C1 segment of cervical spinal cord (tissue), 14 donors: ENCODE results near the gene CYRIA.

Source experiments
- DNase-seq, 14 donors: peaks; one replicate each; lab custom pipeline; 2025; lab: John Stamatoyannopoulos, UW

Gene CYRIA

DNA sequence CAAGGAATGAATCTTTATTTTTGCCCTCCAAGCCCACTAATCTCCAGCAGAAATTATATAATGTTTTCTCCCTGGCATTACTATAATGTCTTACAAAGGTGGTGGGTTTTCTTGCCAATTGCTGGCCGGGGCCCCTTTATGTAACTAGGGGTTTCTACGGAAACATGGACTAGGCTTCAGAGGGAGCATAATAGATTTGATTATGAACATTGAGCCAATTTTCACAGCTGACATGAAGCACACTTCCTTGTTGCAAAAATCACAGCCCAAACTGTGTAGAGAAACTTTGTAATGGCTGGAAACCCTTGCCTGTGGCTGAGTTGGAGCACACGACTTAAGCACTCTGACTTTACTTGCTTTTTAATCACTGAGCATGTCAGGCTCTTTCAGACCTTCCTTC is 3.8 kb upstream of the CYRIA start:
- no peak for DNase-seq

DNA sequence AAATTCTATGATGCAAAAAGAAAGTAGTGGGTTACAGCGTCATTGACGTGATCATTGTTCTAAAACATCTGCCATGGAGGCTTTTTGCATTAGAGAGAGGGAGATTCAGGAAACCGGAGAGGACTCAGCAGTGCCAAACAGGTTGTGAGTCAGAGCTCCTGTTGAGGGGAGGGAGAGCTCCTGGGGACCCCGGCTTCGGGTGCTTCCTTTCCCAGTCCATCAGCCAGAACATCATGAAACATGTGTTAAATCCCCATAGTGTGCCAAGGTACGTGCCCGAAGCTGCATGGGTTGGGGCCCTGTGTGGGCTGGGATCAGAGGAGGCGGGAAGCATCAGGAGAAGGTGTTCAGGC is 791 bp upstream of the CYRIA start:
- DNase-seq: peak in 1 of 14 donors; percentile 22

- DNase-seq: peak in 3 of 14 donors; percentile 27 to 62 (median 44)
These were observed 556 bp downstream of the CYRIA start for GRCh38 chr2:16664809-16665747.

DNA sequence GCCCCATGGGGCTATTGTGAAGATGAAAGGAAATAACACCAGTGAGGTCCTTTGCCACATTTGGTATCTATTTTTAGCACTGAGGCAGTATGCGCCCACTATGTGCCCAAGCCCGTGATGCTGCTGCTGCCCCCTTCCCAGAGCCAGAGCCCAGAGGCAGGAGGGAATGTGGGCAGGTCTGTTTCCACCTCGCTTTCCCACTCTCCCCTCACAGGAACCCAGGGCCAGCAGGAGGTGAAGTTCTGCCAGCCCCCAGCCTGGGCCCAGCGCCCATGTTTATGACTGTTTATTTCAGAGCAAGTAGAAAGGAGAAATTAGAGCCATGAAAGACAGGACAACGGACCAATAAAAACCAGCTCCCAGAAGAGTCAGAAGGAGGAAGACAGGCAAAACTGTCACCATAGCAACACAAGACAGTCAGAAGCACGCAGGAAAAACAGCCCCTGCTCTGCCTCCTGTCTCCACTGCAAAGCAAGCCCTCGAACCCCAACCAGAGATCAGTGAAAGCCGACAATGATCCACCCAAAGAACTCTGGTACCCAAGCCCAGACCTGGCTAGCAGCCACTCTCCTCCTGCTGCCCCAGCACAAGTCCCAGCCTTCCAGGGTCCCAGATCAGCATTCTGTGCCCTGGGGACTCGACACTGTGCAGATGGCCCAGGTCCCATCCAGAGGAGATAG is 1.4 kb downstream of the CYRIA start:
- DNase-seq: peak in 13 of 14 donors; percentile 29 to 85 (median 55)

GRCh38 chr2:16663121-16663905 is 2.3 kb downstream of the CYRIA start:
- DNase-seq: no peak

GRCh38 chr2:16661936-16662839 is 3.4 kb downstream of the CYRIA start:
- DNase-seq: peak in 2 of 14 donors; percentile 28 to 34

DNA sequence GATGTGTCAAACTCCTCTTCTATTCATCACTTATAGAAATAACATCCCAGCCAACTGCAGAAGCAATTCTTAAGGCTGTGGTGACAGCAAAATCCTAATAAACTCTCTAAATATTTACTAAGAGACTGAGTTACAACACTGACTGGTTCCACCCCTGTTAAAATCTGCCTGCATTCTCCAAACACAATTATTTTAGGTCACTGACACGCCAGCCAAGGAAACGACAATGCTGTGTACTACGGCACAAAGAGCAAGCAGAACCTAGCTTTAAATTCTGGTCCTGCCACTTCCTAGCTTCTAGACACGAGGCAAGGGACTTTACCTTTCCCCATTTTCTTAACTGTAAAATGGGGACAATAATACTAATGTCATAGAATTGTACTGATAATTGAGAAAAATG is 4.1 kb downstream of the CYRIA start:
- peak in 1 of 14 donors; percentile 7 for DNase-seq

DNA sequence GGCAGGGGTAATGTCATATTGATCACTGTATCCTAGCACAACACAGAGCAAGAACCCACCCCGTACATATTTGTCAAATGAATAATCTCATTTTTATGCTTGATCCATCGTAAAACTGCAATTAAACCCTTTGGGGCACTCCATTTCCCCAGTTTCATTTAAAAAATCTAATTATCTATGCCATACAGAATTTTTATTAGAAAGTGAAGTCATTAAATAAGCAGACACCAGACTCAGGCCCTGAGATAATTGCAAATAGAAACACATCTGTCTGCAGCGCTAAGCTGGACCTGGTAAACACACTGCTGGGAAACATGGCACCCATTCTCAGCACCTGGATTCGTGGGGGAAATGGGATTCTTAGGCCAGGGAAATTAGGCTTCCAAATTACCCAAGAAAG is 5.1 kb downstream of the CYRIA start:
- no peak for DNase-seq

GRCh38 chr2:16660114-16660513 is 5.5 kb downstream of the CYRIA start:
- DNase-seq: no peak

DNA sequence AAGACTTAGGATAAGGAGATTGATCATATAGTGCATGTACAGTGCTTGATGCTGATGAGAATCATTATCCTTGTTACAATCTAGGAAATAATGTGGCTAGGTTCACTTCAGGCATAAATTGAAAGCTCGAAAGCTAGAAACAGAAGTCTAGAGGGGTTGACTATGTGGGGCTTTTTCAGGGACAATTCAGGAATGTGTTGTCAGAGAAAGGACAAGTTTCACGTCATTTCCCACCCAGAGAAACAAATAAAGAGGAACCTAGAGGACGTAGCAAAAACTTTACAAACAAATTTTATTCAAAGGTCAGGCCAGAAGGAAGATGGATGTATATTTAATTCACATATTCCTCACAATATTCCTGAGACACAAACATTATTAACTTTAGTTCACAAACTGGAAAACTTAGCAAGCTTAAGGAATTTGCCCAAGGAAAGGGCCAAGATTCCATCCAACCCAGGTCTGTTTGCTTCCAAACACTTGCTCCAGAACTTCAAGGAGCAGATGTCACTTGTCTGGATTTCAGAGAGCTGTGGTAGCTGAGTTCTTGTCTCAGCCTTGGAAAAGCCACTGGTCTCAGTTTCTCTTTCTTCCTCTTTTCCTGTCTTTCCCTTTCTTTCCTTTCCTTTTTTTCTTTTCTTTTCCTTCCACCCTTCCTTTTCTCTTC is 7.4 kb downstream of the CYRIA start:
- DNase-seq: no peak

DNA sequence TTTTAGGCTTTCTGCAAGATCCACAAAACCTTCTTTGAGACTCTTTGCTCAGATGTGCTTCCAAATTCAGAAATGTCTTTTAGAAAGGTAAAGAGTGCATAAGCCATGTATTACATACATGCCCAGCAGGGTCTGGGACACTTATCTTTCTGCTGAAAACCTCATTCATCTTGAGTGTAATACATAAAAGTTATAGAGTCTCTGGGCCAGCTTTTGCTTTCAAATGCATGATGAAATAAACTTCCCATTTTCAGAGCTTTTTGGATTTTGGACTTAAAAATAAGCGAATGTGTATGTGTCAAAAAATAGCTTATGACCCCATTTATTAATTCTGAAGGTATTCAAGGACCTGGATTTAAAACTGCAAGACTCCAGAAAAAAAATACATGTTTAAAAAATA is 8.0 kb downstream of the CYRIA start:
- no peak for DNase-seq

DNA sequence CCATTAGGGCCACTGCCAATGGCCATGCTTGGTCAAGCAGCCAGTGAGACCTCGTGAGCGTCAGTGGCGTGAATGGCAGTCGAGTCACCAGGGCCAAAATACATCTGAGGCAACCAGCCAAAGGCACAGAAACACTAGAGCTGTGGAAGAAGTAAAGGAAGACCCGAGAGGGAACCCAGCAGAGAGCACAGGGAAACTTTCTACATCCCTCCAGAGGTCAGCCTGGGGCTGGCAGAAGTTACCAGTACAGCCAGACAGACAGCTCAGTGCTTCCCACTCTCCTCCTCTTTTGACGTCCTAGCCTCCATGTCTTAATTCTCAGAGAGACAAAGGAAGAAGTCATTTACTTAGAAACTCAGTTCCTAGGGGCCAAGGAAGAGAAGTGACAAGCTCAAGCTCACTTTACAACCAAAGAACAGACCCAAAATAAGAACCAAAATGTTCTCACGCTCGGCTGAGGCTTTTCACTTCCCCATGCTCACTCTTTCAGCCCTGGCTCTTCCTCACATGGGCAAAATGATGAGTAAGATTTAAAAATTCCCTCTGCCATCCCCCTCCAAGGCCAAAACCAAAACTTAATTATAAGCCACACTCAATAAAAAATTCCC is 8.7 kb downstream of the CYRIA start:
- peak in 10 of 14 donors; percentile 22 to 77 (median 60) for DNase-seq

- no peak for DNase-seq
These were observed 9.6 kb downstream of the CYRIA start for GRCh38 chr2:16655905-16656642.

DNA sequence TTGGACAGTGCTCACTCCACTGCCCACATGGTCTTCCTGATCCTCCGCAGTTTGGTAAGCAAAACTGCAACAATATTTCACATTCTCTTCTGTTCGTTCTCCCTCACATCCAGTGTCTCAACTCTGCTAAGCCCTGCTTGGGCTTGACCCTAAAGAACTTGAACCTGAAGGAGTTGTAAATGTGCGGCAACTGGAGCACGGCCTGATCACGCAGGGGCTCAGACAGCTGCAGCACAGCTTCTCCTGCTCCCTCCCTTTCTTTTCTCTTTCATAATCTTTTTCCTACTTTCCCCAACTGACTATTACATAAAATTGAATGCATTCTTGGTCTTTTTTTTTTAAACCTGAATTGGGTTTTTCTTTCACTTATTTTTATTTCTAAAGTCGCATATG is 10.2 kb downstream of the CYRIA start:
- no peak for DNase-seq

GRCh38 chr2:16654833-16655444 is 10.7 kb downstream of the CYRIA start:
- DNase-seq: no peak

GRCh38 chr2:16653799-16654198 is 11.8 kb downstream of the CYRIA start:
- DNase-seq: no peak

GRCh38 chr2:16653083-16653375 is 12.6 kb downstream of the CYRIA start:
- DNase-seq: no peak

DNA sequence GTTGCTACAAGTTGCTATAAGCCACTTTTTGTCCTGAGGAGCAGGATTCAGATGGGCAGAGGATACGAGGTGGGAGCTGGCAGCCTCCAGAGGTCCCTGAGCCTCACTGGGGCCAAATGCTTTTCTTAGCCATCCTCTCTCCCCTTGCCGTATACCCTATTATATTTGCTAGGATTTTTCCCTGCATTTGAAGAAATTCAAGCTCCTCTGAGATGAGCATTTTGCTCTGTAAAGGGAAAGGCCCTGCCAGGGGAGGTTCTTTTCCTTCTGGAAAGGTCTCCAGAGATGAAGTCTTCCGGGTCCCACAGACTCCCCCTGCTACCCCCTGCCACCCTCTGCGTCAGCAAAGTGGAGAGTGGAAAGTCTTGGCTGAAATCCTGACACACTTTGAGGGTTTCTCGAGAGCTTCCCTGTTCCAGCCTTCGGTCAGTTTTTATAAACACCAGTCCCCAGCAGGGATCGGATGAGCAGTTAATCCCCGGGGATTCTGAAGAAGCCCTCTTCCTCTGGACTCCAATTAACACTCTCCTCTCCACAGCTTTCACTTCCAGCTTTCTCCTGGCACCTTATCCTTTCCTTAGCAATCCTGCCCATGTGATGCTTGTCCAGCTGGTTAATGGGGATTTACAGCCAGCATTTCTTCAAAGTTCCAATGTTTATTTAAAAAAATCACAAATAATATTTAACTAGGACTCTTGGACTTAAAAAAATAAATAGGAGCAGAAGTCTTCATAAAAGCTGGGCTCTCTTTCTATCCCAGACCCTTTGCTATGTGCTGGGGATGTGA is 13.1 kb downstream of the CYRIA start:
- peak in 2 of 14 donors; percentile 31 to 46 for DNase-seq
